ENCODE data around the gene RHOU.

- TF ChIP-seq POLR2AphosphoS5 (IDR thresholded peaks at IDR 0.05; ENCODE audit: insufficient read depth, low read depth, low read length) (no peak), CTCF (IDR thresholded peaks at IDR 0.05; ENCODE audit: extremely low read depth in 1 of 2, insufficient read depth in 1 of 2, low read depth in 1 of 2, low read length in 2 of 2) (no peak), POLR2A (IDR thresholded peaks at IDR 0.05; ENCODE audit: low read depth, low read length) (no peak), MYC (IDR thresholded peaks at IDR 0.05; ENCODE audit: low read depth, low read length) (no peak)
Measured at GRCh38 chr1:228760979-228761378, 25.7 kb downstream of the RHOU start.

Data from endothelial cell of umbilical vein (primary cell).